GM12872 (cell line): Measurements from ENCODE around the gene HAPLN1.

Experiments used
- TF ChIP-seq, protein P1 (sequence below): IDR thresholded peaks from 3 replicates; pipeline ENCODE4 v1.5.1; 2011; ENCODE audit warnings: low read depth, mild to moderate bottlenecking, low read length, moderate library complexity; ENCODE audit not compliant: insufficient read depth

The HAPLN1 gene

DNA sequence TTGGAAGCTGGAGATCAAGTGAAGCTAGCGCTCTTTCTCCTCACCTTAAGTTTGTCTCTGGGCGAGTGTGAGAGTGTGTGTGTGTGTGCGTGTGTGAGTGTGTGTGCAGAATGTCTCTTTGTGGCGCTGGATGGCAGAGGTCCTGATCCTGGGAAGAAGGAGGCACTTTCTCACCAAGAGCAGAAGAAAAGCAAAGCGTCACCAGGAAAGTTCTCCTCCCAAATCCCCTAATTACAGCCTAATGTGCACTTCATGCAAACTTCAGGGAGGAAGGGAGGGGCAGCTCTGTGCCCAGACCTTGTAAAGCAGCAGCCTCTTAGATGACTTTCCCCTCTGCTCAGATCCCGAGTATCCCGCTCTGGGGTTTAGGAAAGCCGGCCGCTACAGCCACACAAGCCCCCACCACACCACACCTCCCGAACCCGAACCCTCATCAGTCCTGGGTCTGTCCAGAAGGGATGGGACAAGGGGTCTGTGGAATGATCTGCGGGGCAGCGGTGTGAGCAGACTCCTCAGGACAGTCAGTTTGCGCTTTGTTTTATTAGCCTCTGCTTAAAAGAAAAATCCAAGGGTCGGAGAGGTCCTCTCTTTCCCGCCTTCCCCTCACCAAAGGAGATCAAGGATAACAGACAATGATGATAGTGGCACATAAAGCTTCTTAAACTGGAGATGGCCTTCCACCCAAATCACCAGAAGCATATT, at the start of gene HAPLN1:
Gene HAPLN1, minus strand, starts transcription at position 20 of the 702 bp plus-strand sequence. CDS start 47,332 bp downstream, outside the sequence.
- TF ChIP-seq, protein P1, sequence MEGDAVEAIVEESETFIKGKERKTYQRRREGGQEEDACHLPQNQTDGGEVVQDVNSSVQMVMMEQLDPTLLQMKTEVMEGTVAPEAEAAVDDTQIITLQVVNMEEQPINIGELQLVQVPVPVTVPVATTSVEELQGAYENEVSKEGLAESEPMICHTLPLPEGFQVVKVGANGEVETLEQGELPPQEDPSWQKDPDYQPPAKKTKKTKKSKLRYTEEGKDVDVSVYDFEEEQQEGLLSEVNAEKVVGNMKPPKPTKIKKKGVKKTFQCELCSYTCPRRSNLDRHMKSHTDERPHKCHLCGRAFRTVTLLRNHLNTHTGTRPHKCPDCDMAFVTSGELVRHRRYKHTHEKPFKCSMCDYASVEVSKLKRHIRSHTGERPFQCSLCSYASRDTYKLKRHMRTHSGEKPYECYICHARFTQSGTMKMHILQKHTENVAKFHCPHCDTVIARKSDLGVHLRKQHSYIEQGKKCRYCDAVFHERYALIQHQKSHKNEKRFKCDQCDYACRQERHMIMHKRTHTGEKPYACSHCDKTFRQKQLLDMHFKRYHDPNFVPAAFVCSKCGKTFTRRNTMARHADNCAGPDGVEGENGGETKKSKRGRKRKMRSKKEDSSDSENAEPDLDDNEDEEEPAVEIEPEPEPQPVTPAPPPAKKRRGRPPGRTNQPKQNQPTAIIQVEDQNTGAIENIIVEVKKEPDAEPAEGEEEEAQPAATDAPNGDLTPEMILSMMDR, result no peak

DNA sequence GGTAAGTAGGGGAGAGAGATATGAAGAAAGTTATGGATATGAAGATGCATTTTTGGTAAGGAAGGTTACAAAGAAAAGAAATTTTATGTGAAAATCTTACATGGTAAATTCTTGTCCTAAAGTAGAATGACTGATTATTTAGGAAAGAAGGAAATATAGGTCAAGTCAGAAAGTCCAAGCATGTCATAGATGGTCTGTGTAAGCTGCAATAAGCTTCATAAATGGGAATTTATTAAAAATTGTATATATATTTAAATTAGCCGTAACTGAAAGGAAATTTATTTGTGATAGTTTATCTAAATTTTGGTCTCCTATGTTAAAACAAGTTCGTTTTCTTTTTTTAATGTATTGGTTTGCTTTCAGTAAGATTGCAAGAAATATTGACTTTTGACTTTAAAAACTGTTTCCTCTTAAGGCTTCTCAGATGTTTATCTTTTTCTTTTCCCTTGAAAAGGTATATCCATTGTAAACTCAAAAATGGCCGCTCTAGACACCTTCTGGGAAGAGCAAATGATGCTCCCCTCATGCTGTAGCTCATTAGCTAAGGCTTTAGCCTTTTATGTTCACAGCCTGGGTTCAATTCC, 46.8 kb upstream of the HAPLN1 start:
- TF ChIP-seq, protein P1, result no peak

DNA sequence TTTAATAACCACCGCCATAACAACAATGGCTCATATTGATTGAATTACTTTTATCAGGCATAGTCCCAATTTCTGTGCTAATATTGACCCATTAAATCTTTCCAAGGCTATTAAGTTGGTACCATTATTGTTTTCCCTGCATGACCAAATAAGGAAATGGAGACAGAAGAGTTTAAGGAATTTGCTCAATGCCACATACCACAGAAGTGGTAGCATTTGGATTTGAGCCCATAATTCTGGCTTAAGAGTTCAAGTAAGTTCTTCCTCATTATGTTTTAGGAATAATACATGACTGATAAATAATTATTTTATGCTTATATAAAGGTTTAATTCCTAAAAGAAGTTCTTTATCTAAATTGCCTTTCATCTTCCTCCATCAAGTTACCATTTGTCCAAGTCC, 43.4 kb upstream of the HAPLN1 start:
- TF ChIP-seq, protein P1, result no peak

DNA sequence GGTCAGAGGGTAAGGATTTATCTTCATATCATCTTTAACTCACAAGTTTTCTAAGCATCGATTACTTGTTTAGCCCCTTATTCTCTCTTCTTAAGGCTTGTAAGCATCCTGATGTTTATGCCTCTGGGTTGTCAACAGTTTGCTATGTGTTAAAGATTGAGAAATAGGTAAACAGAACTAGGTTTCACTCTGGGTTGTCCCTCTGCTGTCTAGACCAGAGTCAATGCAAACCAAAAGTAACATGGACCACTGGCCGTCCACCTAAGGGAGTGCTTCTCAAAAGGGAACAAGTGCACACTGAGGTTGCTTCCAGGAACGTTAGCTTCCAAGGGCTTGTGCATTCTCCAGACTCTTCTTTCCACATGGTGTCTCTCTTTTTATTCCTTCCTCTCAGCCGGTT, 39.9 kb upstream of the HAPLN1 start:
- TF ChIP-seq, protein P1, result no peak

DNA sequence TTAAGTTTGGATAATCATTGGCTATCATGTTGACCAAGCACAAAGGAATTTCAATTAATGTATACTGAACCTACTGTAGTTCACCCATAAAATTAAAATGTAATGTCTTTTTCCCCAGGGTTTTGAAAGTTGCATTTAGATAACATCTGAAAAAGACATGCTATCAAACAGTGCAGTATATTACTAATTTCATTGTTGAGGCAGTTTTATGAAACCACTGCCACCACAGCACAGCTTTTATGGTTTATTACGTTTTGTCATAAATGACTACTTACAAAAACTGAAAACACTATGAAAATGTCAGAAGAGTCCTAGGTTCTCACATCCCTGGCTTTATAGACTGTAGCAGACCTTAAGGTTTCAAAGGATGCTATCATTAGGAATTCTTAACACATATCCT, 32.0 kb upstream of the HAPLN1 start:
- TF ChIP-seq, protein P1, result no peak

DNA sequence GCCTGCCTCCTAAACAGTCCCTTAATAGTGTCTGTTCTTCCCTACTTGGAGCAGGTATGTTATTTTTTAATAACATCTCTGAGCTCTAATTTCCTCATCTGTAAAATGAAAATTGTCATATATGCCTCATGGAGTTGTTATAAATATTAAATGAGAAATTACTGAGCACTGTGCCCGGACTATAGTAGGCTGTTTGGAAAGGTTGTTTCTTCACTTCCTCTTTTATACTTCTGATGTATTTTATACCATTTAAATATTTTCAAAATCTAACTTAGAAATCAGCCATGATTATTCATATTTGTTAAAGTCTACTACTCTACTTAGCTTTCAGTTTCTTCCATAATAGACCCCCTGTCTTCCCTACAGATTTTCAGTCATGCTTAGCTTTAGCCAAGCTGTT, 30.5 kb upstream of the HAPLN1 start:
- TF ChIP-seq, protein P1, result no peak

DNA sequence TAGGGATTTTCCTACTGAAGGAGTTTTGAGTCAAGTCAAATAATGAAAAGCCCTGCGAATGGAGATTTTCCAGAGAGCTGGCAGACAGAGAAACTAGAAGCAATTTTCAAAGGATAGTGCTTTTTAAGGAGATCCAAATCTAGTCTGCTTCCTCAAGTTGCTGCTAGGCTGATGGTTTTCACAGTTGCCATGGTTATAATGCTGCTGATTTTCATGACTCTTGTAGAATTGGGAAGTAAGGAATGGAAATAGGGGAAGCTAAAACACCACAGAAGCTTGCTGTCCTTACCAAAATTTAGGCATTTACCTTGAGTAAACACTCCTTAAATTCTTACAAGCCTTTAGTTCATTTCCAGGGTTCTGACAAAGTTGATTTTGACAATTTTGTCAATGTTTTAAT, 30.1 kb upstream of the HAPLN1 start:
- TF ChIP-seq, protein P1, result no peak
